HCT116 (cell line): Measurements from ENCODE around the gene PLD3. TPM values are rescaled to one million over a fixed set of nuclear protein-coding genes. Genes with fewer than 3 reads are reported as not detected.

Source experiments
- ATAC-seq: fragments of 200-7000 bp; cut with Tn5 transposase; 2 replicates; pipeline ENCODE4 v1.9.1; 2020; ENCODE audit warnings: mild to moderate bottlenecking, moderate library complexity
- BruUV-seq: library from RNA; stranded (reverse); fragments of 400-500 nt; replicated peaks from 2 replicates; lab custom pipeline; 2021; lab: Mats Ljungman, UMichigan
- CTCF ChIA-PET: fragments of 300-600 bp; sonication (Branson Sonifier 250); formaldehyde crosslinking; loops from one replicate; lab custom pipeline; 2021; ENCODE audit warnings: antibody characterized with exemption; lab: Charles Lee
- POLR2A ChIA-PET: fragments of 300-600, 350-600 bp; sonication (Branson Sonifier 250); formaldehyde crosslinking; loops from one replicate; lab custom pipeline; 2021; ENCODE audit warnings: antibody characterized with exemption; lab: Charles Lee
- RAD21 ChIA-PET, 2 experiments: fragments of 300-600 bp; sonication (Branson Sonifier 250); formaldehyde crosslinking; loops; one replicate each; lab custom pipeline; 2023; ENCODE audit warnings: low total read pairs in 2 of 2; ENCODE audit not compliant: uncharacterized antibody in 2 of 2, unreplicated experiment in 2 of 2, low non-redundant PET in 1 of 2; lab: Charles Lee
- DNase-seq: peaks from one replicate; pipeline ENCODE4 v3.0.0-alpha.2; 2010; ENCODE audit warnings: low read depth, low spot score
- H2AFZ ChIP-seq: fragments of 200-600 bp; shearing (Covaris generic), sonication (generic); 2 replicates; pipeline ENCODE4 v1.6.1; 2017; ENCODE audit warnings: low read depth, mixed run types, mixed read lengths, antibody characterized with exemption, low read length; ENCODE audit not compliant: poor library complexity, severe bottlenecking
- H3K27ac ChIP-seq: 2 replicates; pipeline ENCODE4 v1.5.1; 2012; ENCODE audit warnings: low read depth, low read length
- H3K27me3 ChIP-seq: fragments of 200-600 bp; sonication (generic); 2 replicates; pipeline ENCODE4 v1.6.1; 2016; ENCODE audit warnings: mixed run types, low read length, mixed read lengths; ENCODE audit not compliant: insufficient read depth
- H3K36me3 ChIP-seq, 2 experiments: fragments of 200-500 bp in 1 of 2; fragments of 200-600 bp in 1 of 2; sonication (Bioruptor generic) in 1 of 2; sonication (generic) in 1 of 2; 2 replicates each; pipeline versions ENCODE4 v1.5.1 to v1.6.1; 2014 to 2016; ENCODE audit warnings: low read length in 2 of 2, inconsistent platforms in 1 of 2, mixed read lengths in 1 of 2, mixed run types in 1 of 2; ENCODE audit not compliant: insufficient read depth in 2 of 2, control insufficient read depth in 1 of 2
- H3K4me1 ChIP-seq, 2 experiments: fragments of 200-600 bp in 1 of 2; sonication (generic) in 1 of 2; 2 replicates each; pipeline versions ENCODE4 v1.5.1 to v1.6.1; 2012 to 2017; ENCODE audit warnings: low read length in 2 of 2, inconsistent platforms in 1 of 2, mild to moderate bottlenecking in 1 of 2, mixed read lengths in 1 of 2, mixed run types in 1 of 2, moderate library complexity in 1 of 2; ENCODE audit not compliant: insufficient read depth in 2 of 2, control insufficient read depth in 1 of 2
- H3K4me2 ChIP-seq: fragments of 200-600 bp; sonication (generic); 2 replicates; pipeline ENCODE4 v1.6.1; 2017; ENCODE audit warnings: mixed run types, low read length, mixed read lengths
- H3K4me3 ChIP-seq, 2 experiments: fragments of 200-600 bp in 1 of 2; sonication (generic) in 1 of 2; replicated peaks in 1 of 2; 2 replicates each; pipeline ENCODE4 v1.5.1; 2011 to 2016; ENCODE audit warnings: low read length in 2 of 2, control low read depth in 1 of 2, low read depth in 1 of 2, mild to moderate bottlenecking in 1 of 2, mixed read lengths in 1 of 2, mixed run types in 1 of 2
- H3K79me2 ChIP-seq: fragments of 200-600 bp; sonication (generic); 2 replicates; pipeline ENCODE4 v1.6.1; 2017; ENCODE audit warnings: mild to moderate bottlenecking, mixed run types, low read length, moderate library complexity, mixed read lengths; ENCODE audit not compliant: insufficient read depth
- H3K9ac ChIP-seq: fragments of 200-600 bp; sonication (generic); 2 replicates; pipeline ENCODE4 v1.6.1; 2016; ENCODE audit warnings: low read length, mixed read lengths
- H3K9me2 ChIP-seq: fragments of 200-600 bp; sonication (generic), shearing (Covaris generic); 2 replicates; pipeline ENCODE4 v1.6.1; 2017; ENCODE audit warnings: mixed run types, mild to moderate bottlenecking, moderate library complexity; ENCODE audit not compliant: insufficient read depth
- H3K9me3 ChIP-seq, 2 experiments: fragments of 200-500 bp in 1 of 2; fragments of 200-600 bp in 1 of 2; sonication (Bioruptor generic) in 1 of 2; sonication (generic) in 1 of 2; 2 replicates each; pipeline ENCODE4 v1.6.1; 2014 to 2017; ENCODE audit warnings: low read length in 2 of 2, mixed read lengths in 2 of 2, inconsistent platforms in 1 of 2, low read depth in 1 of 2, mild to moderate bottlenecking in 1 of 2, mixed run types in 1 of 2, moderate library complexity in 1 of 2; ENCODE audit not compliant: control insufficient read depth in 1 of 2, insufficient read depth in 1 of 2
- H4K20me1 ChIP-seq: fragments of 200-600 bp; sonication (generic), shearing (Covaris generic); 2 replicates; pipeline ENCODE4 v1.6.1; 2017; ENCODE audit warnings: mixed run types, mild to moderate bottlenecking, moderate library complexity; ENCODE audit not compliant: insufficient read depth
- ATF3 ChIP-seq: IDR thresholded peaks from 2 replicates; pipeline ENCODE4 v1.6.1; 2012
- CEBPB ChIP-seq: IDR thresholded peaks from 2 replicates; pipeline ENCODE4 v1.6.1; 2012; ENCODE audit warnings: low read depth
- EGR1 ChIP-seq: IDR thresholded peaks from 2 replicates; pipeline ENCODE4 v1.6.1; 2012; ENCODE audit warnings: low read depth
- EZH2 ChIP-seq: fragments of 200-600 bp; sonication (generic); IDR thresholded peaks from 2 replicates; pipeline ENCODE4 v1.6.1; 2017; ENCODE audit warnings: antibody characterized with exemption, mixed run types
- EZH2phosphoT487 ChIP-seq: fragments of 200-600 bp; IDR thresholded peaks from 2 replicates; pipeline ENCODE4 v1.6.1; 2018; ENCODE audit warnings: antibody characterized with exemption, borderline replicate concordance
- FOSL1 ChIP-seq: IDR thresholded peaks from 2 replicates; pipeline ENCODE4 v1.6.1; 2012; ENCODE audit warnings: low read depth
- JUND ChIP-seq: IDR thresholded peaks from 2 replicates; pipeline ENCODE4 v1.6.1; 2012
- MAX ChIP-seq: IDR thresholded peaks from 2 replicates; pipeline ENCODE4 v1.6.1; 2012
- POLR2A ChIP-seq: IDR thresholded peaks from 2 replicates; pipeline ENCODE4 v1.7.0; 2011; ENCODE audit warnings: borderline replicate concordance; ENCODE audit not compliant: insufficient read depth, insufficient read length; ENCODE audit errors: extremely low read depth
- POLR2AphosphoS5 ChIP-seq: IDR thresholded peaks from 2 replicates; pipeline ENCODE4 v1.6.1; 2011; ENCODE audit warnings: mild to moderate bottlenecking, low read depth, low read length, moderate library complexity
- REST ChIP-seq: IDR thresholded peaks from 2 replicates; pipeline ENCODE4 v1.6.1; 2012; ENCODE audit warnings: low read depth
- SIN3A ChIP-seq: IDR thresholded peaks from 2 replicates; pipeline ENCODE4 v1.6.1; 2012; ENCODE audit warnings: low read depth
- SP1 ChIP-seq: IDR thresholded peaks from 2 replicates; pipeline ENCODE4 v1.6.1; 2012; ENCODE audit warnings: low read depth
- SRF ChIP-seq: IDR thresholded peaks from 2 replicates; pipeline ENCODE4 v1.6.1; 2012; ENCODE audit warnings: low read depth
- YY1 ChIP-seq: IDR thresholded peaks from 2 replicates; pipeline ENCODE4 v1.6.1; 2011; ENCODE audit warnings: low read length, low read depth, moderate library complexity, mild to moderate bottlenecking; ENCODE audit not compliant: insufficient replicate concordance; ENCODE audit errors: extremely low read depth
- ZBTB33 ChIP-seq: IDR thresholded peaks from 2 replicates; pipeline ENCODE4 v1.6.1; 2011; ENCODE audit warnings: mild to moderate bottlenecking, low read length, moderate library complexity; ENCODE audit not compliant: insufficient replicate concordance; ENCODE audit errors: extremely low read depth
- ZNF274 ChIP-seq: fragments of 200-500 bp; sonication (Bioruptor generic); IDR thresholded peaks from 2 replicates; pipeline ENCODE4 v1.6.1; 2014; ENCODE audit warnings: mild to moderate bottlenecking, low read depth, low read length, inconsistent platforms
- intact Hi-C: fragments of 100-400 bp; cut with micrococcal nuclease; formaldehyde crosslinking; loops from 2 replicates; pipeline ENCODE4 v1.10.0; 2022
- total RNA-seq: library from RNA; stranded (reverse); gene quantifications from one replicate; pipeline ENCODE4 v1.2.1, GENCODE V29; 2021; ENCODE audit not compliant: unreplicated experiment

The PLD3 gene
- total RNA-seq, 1 experiment from 2014 or later: 123 TPM

- TF ChIP-seq REST (no peak), EGR1 (no peak), POLR2AphosphoS5 (no peak), SP1 (no peak), SRF (no peak), YY1 (no peak), EZH2phosphoT487 (no peak)
Measured at GRCh38 chr19:40365010-40365409, 16.5 kb downstream of the PLD3 start (continued).

GRCh38 chr19:40365613-40366401 lies 17.3 kb downstream of the PLD3 start:
- POLR2A ChIA-PET: no interaction called here
- Histone ChIP-seq H3K27ac (no peak overlapping the region), H3K27me3 (no peaks in the 10 kb centered on the region), H2AFZ (no peak overlapping the region), H3K4me2 (no peak overlapping the region), H4K20me1 (no peaks in the 10 kb centered on the region), H3K4me3 (no peak overlapping the region), H3K9me2 (no peaks in the 10 kb centered on the region), H3K79me2 (no peaks in the 10 kb centered on the region), H3K36me3 (peaks cover 0 to 5% of the 10 kb centered on the region in 2 experiments; a peak in 2 of 4 replicates), H3K9me3 (no peaks in the 10 kb centered on the region), H3K4me1 (no peaks in the 10 kb centered on the region), H3K9ac (no peak overlapping the region)
- DNase-seq: no peak
- peak; percentile 27 for ATAC-seq
- CTCF ChIA-PET: no interaction called here
- TF ChIP-seq ZBTB33 (no peak), ATF3 (no peak), SIN3A (no peak), POLR2A (no peak), SRF (no peak), ZNF274 (no peak), FOSL1 (no peak), EZH2 (no peak), JUND (no peak), CEBPB (no peak), MAX (no peak), SP1 (no peak), YY1 (no peak)
- RAD21 ChIA-PET: interaction anchor here in 1 of 2 experiments (0.5 kb wide), 1 partner anchor 1120 kb away, joined by 3 read pairs; no protein-coding TSS in a partner anchor
- no TSS peak for BruUV-seq
- intact Hi-C loops: no loop called here
